ENCODE data around the gene SLC44A2.

SLC44A2 gene

DNA sequence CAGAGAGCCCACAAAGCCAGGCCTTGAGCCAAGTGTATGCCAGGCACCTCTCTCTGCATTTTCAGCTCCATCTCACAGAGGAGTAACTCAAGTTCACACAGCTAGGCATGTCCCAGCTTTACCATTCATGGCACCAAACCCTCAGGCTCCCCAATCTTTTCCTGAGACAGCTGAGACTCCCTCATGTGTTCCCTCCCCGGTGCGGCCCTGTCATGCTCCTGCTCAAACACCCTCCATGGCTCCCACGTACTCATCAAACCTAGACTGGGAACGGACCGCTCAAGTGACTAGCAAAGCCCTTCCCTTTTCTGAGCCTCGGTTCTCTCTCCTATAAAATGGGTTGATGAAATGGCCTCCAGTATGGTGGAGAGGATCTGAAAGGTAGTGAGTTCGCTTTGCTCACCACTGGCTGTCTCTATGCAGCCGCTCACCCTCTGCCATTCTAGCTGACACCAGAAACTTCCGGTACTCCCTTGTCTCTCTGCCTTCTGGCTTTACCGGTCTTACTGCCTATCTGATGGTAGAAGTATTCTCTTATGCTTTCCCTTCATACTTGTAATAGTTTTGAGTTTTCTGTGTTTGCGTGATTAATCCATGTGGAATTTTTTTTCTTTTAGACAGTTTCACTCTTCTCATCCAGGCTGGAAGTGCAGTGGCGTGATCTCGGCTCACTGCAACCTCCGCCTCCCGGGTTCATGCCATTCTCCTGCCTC is 7.8 kb upstream of the SLC44A2 start:
- no peak for DNase-seq

- DNase-seq, result no peak
Measured at GRCh38 chr19:10618846-10619245, 6.5 kb upstream of the SLC44A2 start.

GRCh38 chr19:10620786-10621185 is 4.6 kb upstream of the SLC44A2 start:
- DNase-seq, result no peak

DNA sequence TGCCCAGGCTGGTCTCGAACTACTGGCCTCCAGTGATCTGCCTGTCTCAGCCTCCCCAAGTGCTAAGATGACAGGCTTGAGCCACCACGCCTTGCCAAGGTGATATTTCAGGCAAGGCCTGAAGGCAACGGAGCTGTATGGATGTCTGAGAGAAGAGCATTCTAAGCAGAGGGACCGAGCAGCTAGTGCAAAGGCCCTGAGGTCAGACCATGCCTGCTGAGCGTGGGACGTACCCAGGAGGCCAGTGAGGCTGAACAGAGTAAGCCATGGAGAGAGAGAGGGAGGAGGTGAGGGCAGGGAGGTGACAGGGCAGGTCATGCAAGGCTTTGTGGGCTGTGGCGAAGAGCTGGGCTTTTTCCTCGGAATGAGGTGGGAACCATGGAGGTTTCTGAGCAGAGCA is 3.4 kb upstream of the SLC44A2 start:
- no peak for DNase-seq

GRCh38 chr19:10624585-10624984 is 768 bp upstream of the SLC44A2 start:
- no peak for DNase-seq

- DNase-seq, result no peak
Measured at GRCh38 chr19:10625762-10626138, 397 bp downstream of the SLC44A2 start.

- no peak for DNase-seq
Measured at GRCh38 chr19:10631874-10632273, 6.5 kb downstream of the SLC44A2 start.

DNA sequence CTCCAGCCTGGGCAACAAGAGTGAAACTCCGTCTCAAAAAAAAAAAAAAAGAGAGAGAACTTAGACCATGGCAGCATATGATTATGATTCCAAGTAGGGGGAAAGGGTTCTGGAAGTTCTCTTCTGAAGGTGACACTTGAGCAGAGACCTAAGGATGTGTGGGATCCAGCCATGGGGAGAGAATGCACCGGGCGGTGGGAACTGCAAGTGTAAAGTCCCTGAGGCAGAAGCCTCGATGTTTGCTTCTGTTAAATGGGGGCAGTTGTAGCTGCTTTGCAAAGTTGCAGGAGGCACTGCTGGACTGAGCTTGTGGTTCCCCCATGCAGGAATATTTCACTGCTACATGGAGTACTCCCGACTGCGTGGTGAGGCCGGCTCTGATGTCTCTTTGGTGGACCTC is 9.1 kb downstream of the SLC44A2 start:
- DNase-seq, result no peak

- DNase-seq, result no peak
Measured at GRCh38 chr19:10634963-10635362, 9.6 kb downstream of the SLC44A2 start.

- DNase-seq, result no peak
Measured at GRCh38 chr19:10636304-10636972, 11.1 kb downstream of the SLC44A2 start.

- DNase-seq, result peak; percentile 55
Measured at GRCh38 chr19:10637894-10638293, 12.5 kb downstream of the SLC44A2 start.

GRCh38 chr19:10639836-10640235 is 14.5 kb downstream of the SLC44A2 start:
- DNase-seq, result peak; percentile 93

- DNase-seq, result no peak
Measured at GRCh38 chr19:10640361-10640760, 15.0 kb downstream of the SLC44A2 start.

GRCh38 chr19:10641248-10641647 is 15.9 kb downstream of the SLC44A2 start:
- no peak for DNase-seq

DNA sequence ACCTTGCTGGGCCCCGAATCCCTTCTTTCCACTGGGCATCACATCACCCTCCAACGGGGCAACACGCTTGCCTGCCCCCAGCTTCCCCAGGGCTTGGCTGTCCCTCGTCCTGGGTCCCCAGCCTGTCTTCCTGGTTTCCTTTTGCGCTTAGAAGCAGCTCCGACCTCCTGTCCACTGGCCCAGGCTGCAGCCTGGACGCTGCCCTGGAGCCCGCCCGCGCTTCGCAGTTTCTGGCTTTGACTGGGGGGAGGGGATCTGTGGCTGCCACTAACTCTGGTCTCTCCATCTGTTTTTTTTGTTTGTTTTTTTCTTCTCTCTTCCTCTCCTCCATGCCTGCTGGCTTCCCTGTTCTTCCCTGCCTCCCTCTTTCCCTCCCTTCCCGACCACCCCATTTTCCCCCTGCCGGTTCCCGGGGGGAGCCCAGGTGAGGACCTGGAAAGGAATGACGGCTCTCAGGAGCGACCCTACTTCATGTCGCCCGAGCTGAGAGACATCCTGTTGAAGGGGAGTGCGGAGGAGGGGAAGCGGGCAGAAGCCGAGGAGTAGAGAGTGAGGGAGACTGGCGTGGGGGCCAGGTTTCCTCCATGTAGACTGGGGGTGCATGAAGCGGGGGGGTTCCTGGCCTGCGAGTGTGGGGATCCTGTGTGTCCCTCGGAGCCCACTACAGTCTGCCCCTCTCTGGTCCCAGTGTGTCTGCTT is 17.3 kb downstream of the SLC44A2 start:
- DNase-seq, result no peak

- DNase-seq, result no peak
Measured at GRCh38 chr19:10643172-10643967, 18.0 kb downstream of the SLC44A2 start.

DNA sequence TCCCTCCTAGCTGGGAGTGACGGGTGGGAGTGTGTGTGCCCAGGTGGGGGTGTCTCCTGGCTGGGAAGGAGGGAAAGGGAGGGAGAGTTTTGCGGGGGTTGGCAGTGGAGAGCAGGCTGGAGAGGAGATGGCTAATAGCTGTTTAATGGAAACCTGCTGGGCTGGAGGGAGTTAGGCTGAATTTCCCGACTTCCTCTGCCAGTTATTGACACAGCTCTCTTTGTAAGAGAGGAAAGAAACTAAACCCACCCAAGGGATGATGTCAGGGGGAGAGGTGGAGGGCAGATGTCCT is 18.6 kb downstream of the SLC44A2 start:
- DNase-seq, result peak; percentile 16

GRCh38 chr19:10644260-10645007 is 19.1 kb downstream of the SLC44A2 start:
- DNase-seq, result peak; percentile 78

GRCh38 chr19:10646456-10647159 is 21.3 kb downstream of the SLC44A2 start:
- peak; percentile 12 for DNase-seq

GRCh38 chr19:10648360-10648759 is 23.0 kb downstream of the SLC44A2 start:
- peak; percentile 98 for DNase-seq

- peak; percentile 51 for DNase-seq
Measured at GRCh38 chr19:10651851-10652250, 26.5 kb downstream of the SLC44A2 start.

GRCh38 chr19:10653482-10653731 is 28.1 kb downstream of the SLC44A2 start:
- DNase-seq, result no peak
